WERI-Rb-1 (cell line): Measurements from ENCODE around the gene ROBO2.

Experiments used
- DNase-seq: peaks from one replicate; pipeline ENCODE4 v3.0.0-alpha.2; 2020
- H3K27ac ChIP-seq: fragments of 250-450 bp; sonication (Bioruptor Pico); 2 replicates; pipeline ENCODE4 v1.5.1; 2020; ENCODE audit warnings: mild to moderate bottlenecking, moderate library complexity
- H3K27me3 ChIP-seq: fragments of 250-450 bp; sonication (Bioruptor Pico); 2 replicates; pipeline ENCODE4 v1.5.1; 2021; ENCODE audit warnings: mild to moderate bottlenecking, low read depth, moderate library complexity; ENCODE audit not compliant: insufficient read depth, severe bottlenecking
- H3K36me3 ChIP-seq: fragments of 250-450 bp; sonication (Bioruptor Pico); 2 replicates; pipeline ENCODE4 v1.5.1; 2020; ENCODE audit warnings: mild to moderate bottlenecking, moderate library complexity
- H3K4me3 ChIP-seq: 2 replicates; pipeline ENCODE4 v1.5.1; 2011; ENCODE audit warnings: low read depth, mild to moderate bottlenecking, control low read depth, low read length
- H3K9me3 ChIP-seq: fragments of 250-450 bp; sonication (Bioruptor Pico); 2 replicates; pipeline ENCODE4 v1.5.1; 2021; ENCODE audit warnings: mild to moderate bottlenecking, moderate library complexity; ENCODE audit not compliant: severe bottlenecking
- CTCF ChIP-seq: IDR thresholded peaks from 2 replicates; pipeline ENCODE4 v1.5.1; 2011; ENCODE audit warnings: low read depth, mild to moderate bottlenecking, control low read depth, inconsistent platforms, low read length

Gene ROBO2

GRCh38 chr3:77283108-77283507 is 243.2 kb downstream of the ROBO2 start:
- Histone ChIP-seq H3K27me3 (no peaks in the 10 kb centered on the region), H3K9me3 (no peaks in the 10 kb centered on the region), H3K36me3 (no peaks in the 10 kb centered on the region; the same call in 1 of the 2 replicates), H3K27ac (no peak overlapping the region), H3K4me3 (no peak overlapping the region)
- no peak for DNase-seq
- TF ChIP-seq CTCF: no peak

- no peak for DNase-seq
- Histone ChIP-seq H3K36me3 (no peaks in the 10 kb centered on the region; the same call in 1 of the 2 replicates), H3K27ac (no peak overlapping the region), H3K4me3 (no peak overlapping the region), H3K27me3 (no peaks in the 10 kb centered on the region), H3K9me3 (no peaks in the 10 kb centered on the region)
- no peak for TF ChIP-seq CTCF
Observed at GRCh38 chr3:77288348-77288747, 248.4 kb downstream of the ROBO2 start.

GRCh38 chr3:77296527-77296926 is 256.6 kb downstream of the ROBO2 start:
- DNase-seq: no peak
- H3K4me3 ChIP-seq: no peak overlapping the region
- no peak for TF ChIP-seq CTCF
- H3K9me3 ChIP-seq: no peaks in the 10 kb centered on the region
- H3K27ac ChIP-seq: no peak overlapping the region
- H3K27me3 ChIP-seq: no peaks in the 10 kb centered on the region
- H3K36me3 ChIP-seq: no peaks in the 10 kb centered on the region

- TF ChIP-seq CTCF: no peak
Observed at GRCh38 chr3:77298417-77298816, 258.5 kb downstream of the ROBO2 start.

GRCh38 chr3:77303955-77304699 is 264.2 kb downstream of the ROBO2 start:
- H3K27ac ChIP-seq: peak overlapping the region; percentile 90
- DNase-seq: peak; percentile 80
- no peaks in the 10 kb centered on the region for H3K27me3 ChIP-seq
- H3K4me3 ChIP-seq: peak overlapping the region; percentile 36
- H3K36me3 ChIP-seq: no peaks in the 10 kb centered on the region
- no peaks in the 10 kb centered on the region for H3K9me3 ChIP-seq
- TF ChIP-seq CTCF: no peak

More at GRCh38 chr3:77298417-77298816, 258.5 kb downstream of the ROBO2 start:
- no peaks in the 10 kb centered on the region for H3K36me3 ChIP-seq
- DNase-seq: no peak
- no peak overlapping the region for H3K4me3 ChIP-seq
- H3K27ac ChIP-seq: no peak overlapping the region
- H3K9me3 ChIP-seq: no peaks in the 10 kb centered on the region
- H3K27me3 ChIP-seq: no peaks in the 10 kb centered on the region

GRCh38 chr3:77304700-77305021 is 264.8 kb downstream of the ROBO2 start:
- Histone ChIP-seq H3K27me3 (no peaks in the 10 kb centered on the region), H3K9me3 (no peaks in the 10 kb centered on the region), H3K4me3 (peak overlapping the region; percentile 36), H3K27ac (peak overlapping the region; percentile 90), H3K36me3 (no peaks in the 10 kb centered on the region)
- TF ChIP-seq CTCF: no peak
- DNase-seq: no peak
